Non-pigmented ciliary epithelial cell (primary cell): ENCODE measurements around the gene WDR49.
"Not testable (repeated sequence)": the region's sequence is repeated elsewhere in the genome, so short reads cannot be mapped to it uniquely, and the experiment has no call there.

Experiments
- DNase-seq: peaks from one replicate; pipeline ENCODE4 v3.0.0-alpha.2; 2010; ENCODE audit warnings: low read depth

The WDR49 gene

GRCh38 chr3:167614196-167614595 is 39.5 kb downstream of the WDR49 start:
- not testable (repeated sequence) for DNase-seq

- no peak for DNase-seq
Observed at GRCh38 chr3:167611718-167612117, 42.0 kb downstream of the WDR49 start.

- DNase-seq = no peak
Observed at GRCh38 chr3:167609156-167609555, 44.6 kb downstream of the WDR49 start.

- no peak for DNase-seq
Observed at GRCh38 chr3:167606836-167607235, 46.9 kb downstream of the WDR49 start.

GRCh38 chr3:167605871-167606270 is 47.9 kb downstream of the WDR49 start:
- DNase-seq = no peak

GRCh38 chr3:167602041-167602440 is 51.7 kb downstream of the WDR49 start:
- DNase-seq = no peak

GRCh38 chr3:167587651-167588050 is 66.1 kb downstream of the WDR49 start:
- no peak for DNase-seq

- no peak for DNase-seq
Observed at GRCh38 chr3:167575000-167575600, 78.6 kb downstream of the WDR49 start.

- DNase-seq = no peak
Observed at GRCh38 chr3:167572991-167573390, 80.8 kb downstream of the WDR49 start.

- DNase-seq = no peak
Observed at GRCh38 chr3:167568634-167569033, 85.1 kb downstream of the WDR49 start.

GRCh38 chr3:167565489-167565888 is 88.3 kb downstream of the WDR49 start:
- DNase-seq = no peak

- no peak for DNase-seq
Observed at GRCh38 chr3:167564612-167565011, 89.1 kb downstream of the WDR49 start.

- no peak for DNase-seq
Observed at GRCh38 chr3:167559924-167560323, 93.8 kb downstream of the WDR49 start.

- no peak for DNase-seq
Observed at GRCh38 chr3:167554898-167555297, 98.8 kb downstream of the WDR49 start.

- DNase-seq = no peak
Observed at GRCh38 chr3:167538081-167538480, 115.7 kb downstream of the WDR49 start.

- no peak for DNase-seq
Observed at GRCh38 chr3:167521006-167521355, 132.8 kb downstream of the WDR49 start.

- no peak for DNase-seq
Observed at GRCh38 chr3:167520266-167521005, 133.3 kb downstream of the WDR49 start.

- DNase-seq = no peak
Observed at GRCh38 chr3:167507954-167508353, 145.8 kb downstream of the WDR49 start.

GRCh38 chr3:167502401-167502800 is 151.3 kb downstream of the WDR49 start:
- no peak for DNase-seq

GRCh38 chr3:167501941-167502340 is 151.8 kb downstream of the WDR49 start:
- DNase-seq = no peak

- no peak for DNase-seq
Observed at GRCh38 chr3:167497903-167498302, 155.8 kb downstream of the WDR49 start.

GRCh38 chr3:167493244-167493643 is 160.5 kb downstream of the WDR49 start:
- no peak for DNase-seq

- no peak for DNase-seq
Observed at GRCh38 chr3:167491621-167492020, 162.1 kb downstream of the WDR49 start.

GRCh38 chr3:167489571-167489970 is 164.2 kb downstream of the WDR49 start:
- no peak for DNase-seq
